ENCODE data around the gene MAP6D1.

Gene MAP6D1

GRCh38 chr3:183814240-183814639 lies 11.1 kb downstream of the MAP6D1 start:
- DNase-seq (ENCODE audit: low spot score) = no peak
- in situ Hi-C loops (cut with MboI; ENCODE audit: low sequenced_read_pairs, unreplicated experiment) = no loop called here
- TF ChIP-seq, protein P1, sequence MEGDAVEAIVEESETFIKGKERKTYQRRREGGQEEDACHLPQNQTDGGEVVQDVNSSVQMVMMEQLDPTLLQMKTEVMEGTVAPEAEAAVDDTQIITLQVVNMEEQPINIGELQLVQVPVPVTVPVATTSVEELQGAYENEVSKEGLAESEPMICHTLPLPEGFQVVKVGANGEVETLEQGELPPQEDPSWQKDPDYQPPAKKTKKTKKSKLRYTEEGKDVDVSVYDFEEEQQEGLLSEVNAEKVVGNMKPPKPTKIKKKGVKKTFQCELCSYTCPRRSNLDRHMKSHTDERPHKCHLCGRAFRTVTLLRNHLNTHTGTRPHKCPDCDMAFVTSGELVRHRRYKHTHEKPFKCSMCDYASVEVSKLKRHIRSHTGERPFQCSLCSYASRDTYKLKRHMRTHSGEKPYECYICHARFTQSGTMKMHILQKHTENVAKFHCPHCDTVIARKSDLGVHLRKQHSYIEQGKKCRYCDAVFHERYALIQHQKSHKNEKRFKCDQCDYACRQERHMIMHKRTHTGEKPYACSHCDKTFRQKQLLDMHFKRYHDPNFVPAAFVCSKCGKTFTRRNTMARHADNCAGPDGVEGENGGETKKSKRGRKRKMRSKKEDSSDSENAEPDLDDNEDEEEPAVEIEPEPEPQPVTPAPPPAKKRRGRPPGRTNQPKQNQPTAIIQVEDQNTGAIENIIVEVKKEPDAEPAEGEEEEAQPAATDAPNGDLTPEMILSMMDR (IDR thresholded peaks at IDR 0.05; ENCODE audit: borderline replicate concordance, control extremely low read depth, extremely low read depth, insufficient read depth, missing control alignments) = no peak

DNA sequence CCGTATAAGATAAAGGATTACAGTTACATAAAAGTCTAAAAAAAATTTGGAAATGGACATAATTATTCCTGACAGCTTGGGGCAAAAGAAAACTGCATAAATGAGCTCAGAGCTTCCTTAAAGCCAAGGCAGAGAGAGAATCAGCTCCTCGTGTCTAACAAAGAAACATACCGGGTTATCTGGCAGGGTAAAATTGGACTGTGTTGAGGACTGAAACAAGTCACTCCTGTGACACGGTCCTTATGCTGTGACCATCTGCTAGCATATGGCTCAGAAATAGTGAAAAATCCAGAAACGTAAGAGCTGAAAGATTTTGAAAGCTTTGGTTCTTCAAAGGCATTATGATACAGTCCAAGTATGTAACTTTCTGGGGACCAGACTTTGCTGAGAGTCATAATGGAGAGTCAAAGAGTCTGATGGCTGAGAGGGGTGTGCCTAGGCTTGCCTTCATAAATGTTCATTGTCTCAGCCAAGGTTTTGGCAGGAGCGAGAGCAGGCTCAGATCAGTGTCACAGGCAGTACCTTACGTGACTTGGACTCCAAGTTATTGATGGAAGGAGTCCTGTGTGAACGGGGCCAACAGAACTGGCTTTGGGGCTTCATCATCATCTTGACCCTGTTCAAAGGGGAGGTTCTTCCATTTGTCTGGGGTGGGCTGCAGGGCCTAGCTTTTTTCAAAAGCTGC lies 12.5 kb downstream of the MAP6D1 start:
- TF ChIP-seq, protein P1 (IDR thresholded peaks at IDR 0.05; ENCODE audit: borderline replicate concordance, control extremely low read depth, extremely low read depth, insufficient read depth, missing control alignments) = no peak
- no peak for DNase-seq (ENCODE audit: low spot score)
- in situ Hi-C loops (cut with MboI; ENCODE audit: low sequenced_read_pairs, unreplicated experiment) = no loop called here

DNA sequence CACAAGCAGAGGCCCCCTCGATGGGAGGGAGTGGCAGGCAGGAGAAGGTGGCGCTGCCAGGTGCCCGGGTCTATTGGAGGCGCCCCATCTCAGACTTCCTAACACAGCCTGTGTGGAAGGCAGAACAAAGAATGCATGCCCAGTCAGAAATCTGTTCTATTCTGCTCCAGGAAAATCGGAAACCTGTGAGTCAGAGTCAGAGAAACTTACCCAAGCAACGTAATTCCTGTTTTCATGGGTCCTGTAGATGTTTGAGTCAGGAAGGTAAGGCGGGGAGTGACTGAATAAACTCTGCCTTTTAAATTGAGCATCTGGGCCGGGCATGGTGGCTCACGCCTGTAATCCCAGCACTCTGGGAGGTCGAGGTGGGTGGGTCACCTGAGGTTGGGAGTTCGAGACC lies 13.7 kb downstream of the MAP6D1 start:
- DNase-seq (ENCODE audit: low spot score) = no peak
- TF ChIP-seq, protein P1 (IDR thresholded peaks at IDR 0.05; ENCODE audit: borderline replicate concordance, control extremely low read depth, extremely low read depth, insufficient read depth, missing control alignments) = no peak
- in situ Hi-C loops (cut with MboI; ENCODE audit: low sequenced_read_pairs, unreplicated experiment) = no loop called here

- TF ChIP-seq, protein P1 (IDR thresholded peaks at IDR 0.05; ENCODE audit: borderline replicate concordance, control extremely low read depth, extremely low read depth, insufficient read depth, missing control alignments) = no peak
- no peak for DNase-seq (ENCODE audit: low spot score)
- in situ Hi-C loops (cut with MboI; ENCODE audit: low sequenced_read_pairs, unreplicated experiment) = no loop called here
Observed at GRCh38 chr3:183810643-183811594, 14.5 kb downstream of the MAP6D1 start.

- in situ Hi-C loops (cut with MboI; ENCODE audit: low sequenced_read_pairs, unreplicated experiment) = no loop called here
- no peak for DNase-seq (ENCODE audit: low spot score)
- TF ChIP-seq, protein P1 (IDR thresholded peaks at IDR 0.05; ENCODE audit: borderline replicate concordance, control extremely low read depth, extremely low read depth, insufficient read depth, missing control alignments) = no peak
Observed at GRCh38 chr3:183809270-183809669, 16.1 kb downstream of the MAP6D1 start.

- in situ Hi-C loops (cut with MboI; ENCODE audit: low sequenced_read_pairs, unreplicated experiment) = no loop called here
- TF ChIP-seq, protein P1 (IDR thresholded peaks at IDR 0.05; ENCODE audit: borderline replicate concordance, control extremely low read depth, extremely low read depth, insufficient read depth, missing control alignments) = no peak
- DNase-seq (ENCODE audit: low spot score) = no peak
Observed at GRCh38 chr3:183808355-183808754, 17.0 kb downstream of the MAP6D1 start.
